SK-N-SH (cell line): ENCODE measurements around the gene CBX8.

Source experiments
- ELF1 ChIP-seq: IDR thresholded peaks from 2 replicates; pipeline ENCODE4 v1.4.0; 2012
- EZH2phosphoT487 ChIP-seq: fragments of 200-600 bp; sonication (generic); IDR thresholded peaks from 2 replicates; pipeline ENCODE4 v1.6.1; 2017; ENCODE audit warnings: low read depth, mixed run types, mild to moderate bottlenecking, antibody characterized with exemption, moderate library complexity, borderline replicate concordance
- POLR2AphosphoS5 ChIP-seq: IDR thresholded peaks from 2 replicates; pipeline ENCODE4 v1.6.1; 2012; ENCODE audit warnings: low read depth, low read length
- RFX5 ChIP-seq: IDR thresholded peaks from 2 replicates; pipeline ENCODE4 v1.6.1; 2012; ENCODE audit warnings: mild to moderate bottlenecking, improper control_type of control experiment, low read length
- YY1 ChIP-seq: IDR thresholded peaks from 2 replicates; pipeline ENCODE4 v1.4.0; 2012; ENCODE audit warnings: low read depth, mild to moderate bottlenecking
- TF ChIP-seq, protein P1 (sequence below): fragments of 200-600 bp; sonication (generic); IDR thresholded peaks from 2 replicates; pipeline ENCODE4 v1.6.1; 2017; ENCODE audit warnings: antibody characterized with exemption, mild to moderate bottlenecking, moderate library complexity
- TF ChIP-seq, protein P2 (sequence below): IDR thresholded peaks from 2 replicates; pipeline ENCODE4 v1.6.1; 2012; ENCODE audit warnings: mild to moderate bottlenecking, low read depth, low read length, moderate library complexity
- TF ChIP-seq, protein P3 (sequence below): IDR thresholded peaks from 2 replicates; pipeline ENCODE4; 2012

GRCh38 chr17:79765708-79766107 is 31.2 kb downstream of the CBX8 start:
- TF ChIP-seq ELF1 (no peak), POLR2AphosphoS5 (no peak), YY1 (no peak), EZH2phosphoT487 (no peak), RFX5 (no peak)
- TF ChIP-seq, protein P1, sequence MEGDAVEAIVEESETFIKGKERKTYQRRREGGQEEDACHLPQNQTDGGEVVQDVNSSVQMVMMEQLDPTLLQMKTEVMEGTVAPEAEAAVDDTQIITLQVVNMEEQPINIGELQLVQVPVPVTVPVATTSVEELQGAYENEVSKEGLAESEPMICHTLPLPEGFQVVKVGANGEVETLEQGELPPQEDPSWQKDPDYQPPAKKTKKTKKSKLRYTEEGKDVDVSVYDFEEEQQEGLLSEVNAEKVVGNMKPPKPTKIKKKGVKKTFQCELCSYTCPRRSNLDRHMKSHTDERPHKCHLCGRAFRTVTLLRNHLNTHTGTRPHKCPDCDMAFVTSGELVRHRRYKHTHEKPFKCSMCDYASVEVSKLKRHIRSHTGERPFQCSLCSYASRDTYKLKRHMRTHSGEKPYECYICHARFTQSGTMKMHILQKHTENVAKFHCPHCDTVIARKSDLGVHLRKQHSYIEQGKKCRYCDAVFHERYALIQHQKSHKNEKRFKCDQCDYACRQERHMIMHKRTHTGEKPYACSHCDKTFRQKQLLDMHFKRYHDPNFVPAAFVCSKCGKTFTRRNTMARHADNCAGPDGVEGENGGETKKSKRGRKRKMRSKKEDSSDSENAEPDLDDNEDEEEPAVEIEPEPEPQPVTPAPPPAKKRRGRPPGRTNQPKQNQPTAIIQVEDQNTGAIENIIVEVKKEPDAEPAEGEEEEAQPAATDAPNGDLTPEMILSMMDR, result no peak
- TF ChIP-seq, protein P2, sequence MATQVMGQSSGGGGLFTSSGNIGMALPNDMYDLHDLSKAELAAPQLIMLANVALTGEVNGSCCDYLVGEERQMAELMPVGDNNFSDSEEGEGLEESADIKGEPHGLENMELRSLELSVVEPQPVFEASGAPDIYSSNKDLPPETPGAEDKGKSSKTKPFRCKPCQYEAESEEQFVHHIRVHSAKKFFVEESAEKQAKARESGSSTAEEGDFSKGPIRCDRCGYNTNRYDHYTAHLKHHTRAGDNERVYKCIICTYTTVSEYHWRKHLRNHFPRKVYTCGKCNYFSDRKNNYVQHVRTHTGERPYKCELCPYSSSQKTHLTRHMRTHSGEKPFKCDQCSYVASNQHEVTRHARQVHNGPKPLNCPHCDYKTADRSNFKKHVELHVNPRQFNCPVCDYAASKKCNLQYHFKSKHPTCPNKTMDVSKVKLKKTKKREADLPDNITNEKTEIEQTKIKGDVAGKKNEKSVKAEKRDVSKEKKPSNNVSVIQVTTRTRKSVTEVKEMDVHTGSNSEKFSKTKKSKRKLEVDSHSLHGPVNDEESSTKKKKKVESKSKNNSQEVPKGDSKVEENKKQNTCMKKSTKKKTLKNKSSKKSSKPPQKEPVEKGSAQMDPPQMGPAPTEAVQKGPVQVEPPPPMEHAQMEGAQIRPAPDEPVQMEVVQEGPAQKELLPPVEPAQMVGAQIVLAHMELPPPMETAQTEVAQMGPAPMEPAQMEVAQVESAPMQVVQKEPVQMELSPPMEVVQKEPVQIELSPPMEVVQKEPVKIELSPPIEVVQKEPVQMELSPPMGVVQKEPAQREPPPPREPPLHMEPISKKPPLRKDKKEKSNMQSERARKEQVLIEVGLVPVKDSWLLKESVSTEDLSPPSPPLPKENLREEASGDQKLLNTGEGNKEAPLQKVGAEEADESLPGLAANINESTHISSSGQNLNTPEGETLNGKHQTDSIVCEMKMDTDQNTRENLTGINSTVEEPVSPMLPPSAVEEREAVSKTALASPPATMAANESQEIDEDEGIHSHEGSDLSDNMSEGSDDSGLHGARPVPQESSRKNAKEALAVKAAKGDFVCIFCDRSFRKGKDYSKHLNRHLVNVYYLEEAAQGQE, result no peak
- TF ChIP-seq, protein P3, sequence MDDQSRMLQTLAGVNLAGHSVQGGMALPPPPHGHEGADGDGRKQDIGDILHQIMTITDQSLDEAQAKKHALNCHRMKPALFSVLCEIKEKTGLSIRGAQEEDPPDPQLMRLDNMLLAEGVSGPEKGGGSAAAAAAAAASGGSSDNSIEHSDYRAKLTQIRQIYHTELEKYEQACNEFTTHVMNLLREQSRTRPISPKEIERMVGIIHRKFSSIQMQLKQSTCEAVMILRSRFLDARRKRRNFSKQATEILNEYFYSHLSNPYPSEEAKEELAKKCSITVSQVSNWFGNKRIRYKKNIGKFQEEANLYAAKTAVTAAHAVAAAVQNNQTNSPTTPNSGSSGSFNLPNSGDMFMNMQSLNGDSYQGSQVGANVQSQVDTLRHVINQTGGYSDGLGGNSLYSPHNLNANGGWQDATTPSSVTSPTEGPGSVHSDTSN, result no peak
